Activated CD4-positive, alpha-beta T cell treated with anti-CD3 and anti-CD28 coated beads, Interleukin-2, amount 50 U/mL, for 24 hours (primary cell): Measurements from ENCODE around the gene FAXC.
"Not testable (repeated sequence)": the region's sequence is repeated elsewhere in the genome, so short reads cannot be mapped to it uniquely, and the experiment has no call there.

ENCODE experiments used
- DNase-seq, 2 donors: peaks; one replicate each; pipeline ENCODE4 v3.0.0-alpha.2; 2020; ENCODE audit warnings: low read depth in 1 of 2, low spot score in 1 of 2

FAXC gene

GRCh38 chr6:99341862-99342455 is 7.5 kb downstream of the FAXC start:
- no peak for DNase-seq

- DNase-seq = no peak
Measured at GRCh38 chr6:99338188-99338587, 11.3 kb downstream of the FAXC start.

- DNase-seq = not testable (repeated sequence)
Measured at GRCh38 chr6:99335298-99335697, 14.2 kb downstream of the FAXC start.

GRCh38 chr6:99334526-99335127 is 14.8 kb downstream of the FAXC start:
- no peak for DNase-seq

GRCh38 chr6:99333068-99333467 is 16.4 kb downstream of the FAXC start:
- no peak for DNase-seq

GRCh38 chr6:99331531-99331930 is 17.9 kb downstream of the FAXC start:
- DNase-seq = no peak

- DNase-seq = peak; percentile 23 to 58
Measured at GRCh38 chr6:99330159-99330558, 19.3 kb downstream of the FAXC start.

GRCh38 chr6:99324996-99325395 is 24.5 kb downstream of the FAXC start:
- no peak for DNase-seq

GRCh38 chr6:99318566-99318965 is 30.9 kb downstream of the FAXC start:
- no peak for DNase-seq

- no peak for DNase-seq
Measured at GRCh38 chr6:99312354-99312753, 37.1 kb downstream of the FAXC start.

- DNase-seq = no peak
Measured at GRCh38 chr6:99310553-99310952, 38.9 kb downstream of the FAXC start.

- no peak for DNase-seq
Measured at GRCh38 chr6:99309557-99309956, 39.9 kb downstream of the FAXC start.

- DNase-seq = no peak
Measured at GRCh38 chr6:99308788-99309187, 40.7 kb downstream of the FAXC start.

GRCh38 chr6:99307295-99307907 is 42.1 kb downstream of the FAXC start:
- no peak for DNase-seq

- DNase-seq = no peak
Measured at GRCh38 chr6:99306341-99306740, 43.1 kb downstream of the FAXC start.

GRCh38 chr6:99305021-99305554 is 44.4 kb downstream of the FAXC start:
- no peak for DNase-seq

- no peak for DNase-seq
Measured at GRCh38 chr6:99297415-99297814, 52.1 kb downstream of the FAXC start.

- no peak for DNase-seq
Measured at GRCh38 chr6:99297006-99297405, 52.5 kb downstream of the FAXC start.

GRCh38 chr6:99296261-99296660 is 53.2 kb downstream of the FAXC start:
- DNase-seq = no peak

- no peak for DNase-seq
Measured at GRCh38 chr6:99295276-99295675, 54.2 kb downstream of the FAXC start.

- DNase-seq = no peak
Measured at GRCh38 chr6:99294786-99295185, 54.7 kb downstream of the FAXC start.

- no peak for DNase-seq
Measured at GRCh38 chr6:99289701-99290100, 59.8 kb downstream of the FAXC start.

- no peak for DNase-seq
Measured at GRCh38 chr6:99288668-99289067, 60.8 kb downstream of the FAXC start.
